ENCODE data around the gene IFNA13. TPM values are rescaled to one million over a fixed set of nuclear protein-coding genes. Genes with fewer than 3 reads are reported as not detected.
"Not testable (repeated sequence)": the region's sequence is repeated elsewhere in the genome, so short reads cannot be mapped to it uniquely, and the experiment has no call there.

Gene IFNA13
- total RNA-seq, 1 experiment from 2014 or later = not detected

DNA sequence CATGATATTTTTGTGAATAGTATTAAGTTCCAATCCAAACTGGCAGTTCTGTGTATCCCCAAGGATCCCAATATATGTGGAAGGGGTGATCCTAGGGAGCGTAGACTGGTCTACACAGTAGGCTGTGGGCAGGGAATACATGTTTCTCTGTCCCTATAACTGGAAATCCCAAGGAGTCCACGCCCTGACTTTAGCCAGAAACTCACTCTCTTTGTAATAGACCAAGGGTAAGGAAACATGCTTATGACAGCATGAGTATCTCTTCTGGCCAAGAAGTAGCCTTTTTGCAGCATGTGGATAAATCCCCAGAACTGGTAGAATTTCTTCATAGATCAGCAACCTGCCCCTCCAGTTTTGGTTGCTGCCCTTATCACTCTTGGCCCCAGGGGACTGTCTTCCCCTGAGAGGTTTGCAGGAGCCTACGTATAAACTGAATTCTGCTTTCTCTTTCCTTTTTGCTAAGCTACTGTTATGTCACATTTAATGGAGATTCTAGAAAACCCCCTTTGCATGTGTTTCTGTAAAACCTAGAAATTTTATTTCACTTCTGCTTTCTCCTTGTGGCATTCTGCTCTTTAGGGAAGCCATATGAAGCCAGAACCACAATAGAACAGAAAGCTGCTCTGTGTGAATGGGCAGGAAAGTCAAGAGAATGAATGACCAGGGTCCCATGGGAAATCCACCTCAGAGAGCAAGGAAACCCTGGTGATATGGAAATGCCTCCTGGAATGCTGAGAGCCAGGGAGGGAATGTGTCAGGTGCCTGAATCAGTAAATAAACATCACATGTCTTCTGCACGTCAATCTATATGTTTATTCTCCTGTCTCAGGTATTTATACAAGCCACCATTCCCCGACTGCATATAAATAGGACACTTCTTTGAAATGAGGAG is 13.8 kb upstream of the IFNA13 start:
- DNase-seq (ENCODE audit: low read depth, low spot score) = peak; percentile 40
- in situ Hi-C loops (cut with HindIII; ENCODE audit: low pct_unique_long_range_greater_than_20kb, low sequenced_read_pairs) = no loop called here

GRCh38 chr9:21371467-21371866 is 3.6 kb upstream of the IFNA13 start:
- in situ Hi-C loops (cut with HindIII; ENCODE audit: low pct_unique_long_range_greater_than_20kb, low sequenced_read_pairs); DNase-seq (ENCODE audit: low read depth, low spot score): not testable (repeated sequence)

DNA sequence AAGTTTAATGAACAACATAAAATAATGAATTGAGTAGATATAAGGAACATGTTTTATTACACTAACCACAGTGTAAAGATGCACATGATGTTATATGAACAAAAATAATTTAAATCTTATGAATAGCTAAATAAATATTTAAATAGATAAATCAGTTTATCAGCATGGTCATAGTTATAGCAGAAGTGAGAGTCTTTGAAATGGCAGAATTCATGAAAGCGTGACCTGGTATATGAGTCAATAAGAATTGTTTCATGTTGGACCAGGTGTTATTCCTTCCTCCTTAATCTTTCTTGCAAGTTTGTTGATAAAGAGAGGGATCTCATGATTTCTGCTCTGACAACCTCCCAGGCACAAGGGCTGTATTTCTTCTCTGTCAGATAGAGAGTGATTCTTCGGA is 688 bp downstream of the IFNA13 start:
- DNase-seq (ENCODE audit: low read depth, low spot score); in situ Hi-C loops (cut with HindIII; ENCODE audit: low pct_unique_long_range_greater_than_20kb, low sequenced_read_pairs): not testable (repeated sequence)

GRCh38 chr9:21362287-21362686 is 5.6 kb downstream of the IFNA13 start:
- DNase-seq (ENCODE audit: low read depth, low spot score) = no peak
- in situ Hi-C loops (cut with HindIII; ENCODE audit: low pct_unique_long_range_greater_than_20kb, low sequenced_read_pairs) = no loop called here

GRCh38 chr9:21357479-21358460 is 10.1 kb downstream of the IFNA13 start:
- in situ Hi-C loops (cut with HindIII; ENCODE audit: low pct_unique_long_range_greater_than_20kb, low sequenced_read_pairs) = no loop called here
- no peak for DNase-seq (ENCODE audit: low read depth, low spot score)

GRCh38 chr9:21350787-21351186 is 17.1 kb downstream of the IFNA13 start, which contains the start of gene IFNA6:
Gene IFNA6 (minus strand): TSS chr9:21350887. CDS start chr9:21350887, 0 bp downstream.
- no peak for DNase-seq (ENCODE audit: low read depth, low spot score)
- in situ Hi-C loops (cut with HindIII; ENCODE audit: low pct_unique_long_range_greater_than_20kb, low sequenced_read_pairs) = no loop called here

- in situ Hi-C loops (cut with HindIII; ENCODE audit: low pct_unique_long_range_greater_than_20kb, low sequenced_read_pairs) = no loop called here
- DNase-seq (ENCODE audit: low read depth, low spot score) = no peak
Measured at GRCh38 chr9:21348430-21348970, 19.4 kb downstream of the IFNA13 start.

DNA sequence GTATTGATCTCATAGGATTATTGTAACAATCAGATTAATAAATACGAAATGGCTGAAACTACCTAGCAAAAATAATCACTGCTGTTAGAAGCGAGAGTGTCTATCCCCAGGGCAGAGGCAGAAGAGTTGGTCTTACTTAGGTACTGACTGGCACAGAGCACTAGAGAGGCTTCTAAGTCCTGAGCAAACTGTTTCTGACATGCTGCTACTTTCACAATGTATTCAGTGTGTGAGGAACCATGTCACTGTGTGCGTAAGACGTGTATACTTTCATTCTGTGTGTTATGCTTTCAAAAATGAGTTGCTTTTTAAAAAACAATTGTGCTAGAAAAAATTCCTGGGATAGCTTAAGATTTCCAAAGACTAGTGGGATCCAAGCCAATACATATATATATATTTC is 27.1 kb downstream of the IFNA13 start:
- in situ Hi-C loops (cut with HindIII; ENCODE audit: low pct_unique_long_range_greater_than_20kb, low sequenced_read_pairs) = no loop called here
- no peak for DNase-seq (ENCODE audit: low read depth, low spot score)

- in situ Hi-C loops (cut with HindIII; ENCODE audit: low pct_unique_long_range_greater_than_20kb, low sequenced_read_pairs) = no loop called here
- DNase-seq (ENCODE audit: low read depth, low spot score) = no peak
Measured at GRCh38 chr9:21336457-21336856, 31.4 kb downstream of the IFNA13 start.

DNA sequence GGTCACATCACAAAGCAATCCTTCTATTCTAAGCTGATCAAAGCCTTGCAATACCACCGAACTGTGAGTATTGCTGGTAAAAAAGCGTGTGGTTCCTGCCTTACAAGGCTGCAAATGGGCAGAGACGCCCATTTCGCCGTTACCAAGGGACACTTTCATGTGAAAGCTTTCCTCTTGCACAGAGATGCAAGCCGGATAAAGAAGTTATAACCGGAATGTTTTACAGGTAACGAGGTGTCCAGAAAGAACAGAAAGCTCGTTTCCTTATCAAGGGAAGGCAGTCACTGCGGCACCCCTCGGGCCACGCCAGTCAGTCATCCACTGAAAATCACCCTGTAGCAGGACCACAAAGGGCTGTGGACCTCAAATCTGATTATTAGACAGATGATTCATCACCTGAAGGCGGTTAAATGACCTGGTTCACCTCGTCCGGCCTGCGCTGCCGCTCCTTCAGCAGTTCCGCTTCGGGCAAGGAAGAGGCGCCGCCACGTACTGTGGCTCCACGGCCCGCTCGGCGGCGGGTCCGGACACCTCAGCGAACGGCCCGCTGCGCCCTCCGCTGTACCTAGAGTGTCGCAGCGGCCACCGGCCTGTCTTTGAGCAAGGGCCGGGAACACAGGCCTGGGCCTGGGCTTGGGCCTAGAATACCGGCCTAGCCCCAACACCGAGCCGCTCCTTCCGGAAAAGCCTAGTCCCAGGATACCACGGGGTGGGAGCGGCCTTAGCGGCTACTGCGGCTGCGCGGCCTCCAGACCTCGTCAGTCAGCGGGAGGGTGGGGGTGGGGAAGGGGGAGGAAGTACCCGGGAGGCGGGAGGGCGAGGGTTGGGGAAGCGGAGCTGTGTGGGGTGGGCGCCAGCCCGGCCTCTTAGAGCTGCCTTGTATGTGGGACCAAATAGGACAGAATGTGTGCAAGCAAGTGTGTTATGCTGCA is 32.9 kb downstream of the IFNA13 start, which contains the start of gene KLHL9:
KLHL9 (minus strand) TSS at position 704 of the 932 bp plus-strand sequence; CDS start at position 159, 545 bp downstream.
- peak; percentile 88 for DNase-seq (ENCODE audit: low read depth, low spot score)
- in situ Hi-C loops (cut with HindIII; ENCODE audit: low pct_unique_long_range_greater_than_20kb, low sequenced_read_pairs) = no loop called here

DNA sequence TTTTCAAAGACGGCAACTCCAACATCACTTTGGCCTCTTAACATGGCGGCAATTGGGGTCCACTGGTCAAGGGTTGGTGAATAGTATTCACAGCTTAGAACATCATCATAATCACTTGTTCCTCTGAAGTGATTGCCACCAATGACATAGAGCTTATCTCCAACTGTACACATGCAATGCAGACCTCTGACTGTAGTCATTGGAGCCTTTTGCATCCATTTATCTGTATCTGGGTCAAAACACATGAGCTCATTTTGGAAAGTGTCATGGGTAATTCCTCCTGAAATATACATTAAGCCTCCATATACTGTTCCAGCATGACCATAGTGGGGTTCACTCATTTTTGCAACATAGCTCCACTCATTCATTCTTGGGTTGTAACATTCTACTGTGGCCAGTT is 34.6 kb downstream of the IFNA13 start:
- in situ Hi-C loops (cut with HindIII; ENCODE audit: low pct_unique_long_range_greater_than_20kb, low sequenced_read_pairs) = no loop called here
- no peak for DNase-seq (ENCODE audit: low read depth, low spot score)

GRCh38 chr9:21331676-21332402 is 36.0 kb downstream of the IFNA13 start:
- DNase-seq (ENCODE audit: low read depth, low spot score) = no peak
- in situ Hi-C loops (cut with HindIII; ENCODE audit: low pct_unique_long_range_greater_than_20kb, low sequenced_read_pairs) = no loop called here

- in situ Hi-C loops (cut with HindIII; ENCODE audit: low pct_unique_long_range_greater_than_20kb, low sequenced_read_pairs) = no loop called here
- DNase-seq (ENCODE audit: low read depth, low spot score) = peak; percentile 61
Measured at GRCh38 chr9:21326526-21327139, 41.2 kb downstream of the IFNA13 start.

GRCh38 chr9:21324047-21324446 is 43.8 kb downstream of the IFNA13 start:
- peak; percentile 42 for DNase-seq (ENCODE audit: low read depth, low spot score)
- in situ Hi-C loops (cut with HindIII; ENCODE audit: low pct_unique_long_range_greater_than_20kb, low sequenced_read_pairs) = no loop called here

DNA sequence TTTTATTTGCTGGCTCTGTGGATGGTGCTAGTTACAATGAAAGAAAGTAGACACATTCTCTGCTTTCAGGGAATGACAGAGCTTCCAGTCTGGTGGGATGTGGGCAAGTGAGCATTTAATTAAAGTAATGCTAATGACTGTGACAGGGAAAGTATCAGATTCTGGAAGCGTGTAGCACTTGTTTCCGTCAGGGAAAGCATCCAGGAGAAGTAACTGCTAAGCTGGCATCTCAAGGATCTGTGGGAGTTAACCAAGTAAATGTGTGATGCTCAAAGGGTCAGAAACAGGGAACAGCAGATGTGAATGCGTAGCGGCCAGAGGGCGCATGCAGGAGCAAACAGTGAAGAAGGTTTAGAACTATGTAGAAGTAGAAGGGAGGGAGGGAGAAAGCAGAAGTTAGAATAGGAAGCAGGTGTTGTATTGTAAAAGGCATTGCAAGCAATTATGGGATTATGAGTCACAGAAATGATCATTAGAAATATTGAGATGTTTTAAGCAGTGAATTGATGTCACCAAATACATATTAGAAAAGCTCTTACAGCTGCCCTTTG is 44.9 kb downstream of the IFNA13 start:
- DNase-seq (ENCODE audit: low read depth, low spot score) = no peak
- in situ Hi-C loops (cut with HindIII; ENCODE audit: low pct_unique_long_range_greater_than_20kb, low sequenced_read_pairs) = no loop called here

- no peak for DNase-seq (ENCODE audit: low read depth, low spot score)
Measured at GRCh38 chr9:21320465-21320864, 47.4 kb downstream of the IFNA13 start.

More at GRCh38 chr9:21320465-21320864, 47.4 kb downstream of the IFNA13 start:
- in situ Hi-C loops (cut with HindIII; ENCODE audit: low pct_unique_long_range_greater_than_20kb, low sequenced_read_pairs) = no loop called here
